HG03135 (cell line): Measurements from ENCODE around the gene DOCK8.
"Not testable (repeated sequence)": the region's sequence is repeated elsewhere in the genome, so short reads cannot be mapped to it uniquely, and the experiment has no call there.

Experiments used
- ATAC-seq: cut with Tn5 transposase; IDR thresholded peaks from one replicate; pipeline ENCODE4 v1.9.1; 2021; ENCODE audit warnings: mild to moderate bottlenecking, moderate library complexity; ENCODE audit not compliant: unreplicated experiment

The DOCK8 gene

DNA sequence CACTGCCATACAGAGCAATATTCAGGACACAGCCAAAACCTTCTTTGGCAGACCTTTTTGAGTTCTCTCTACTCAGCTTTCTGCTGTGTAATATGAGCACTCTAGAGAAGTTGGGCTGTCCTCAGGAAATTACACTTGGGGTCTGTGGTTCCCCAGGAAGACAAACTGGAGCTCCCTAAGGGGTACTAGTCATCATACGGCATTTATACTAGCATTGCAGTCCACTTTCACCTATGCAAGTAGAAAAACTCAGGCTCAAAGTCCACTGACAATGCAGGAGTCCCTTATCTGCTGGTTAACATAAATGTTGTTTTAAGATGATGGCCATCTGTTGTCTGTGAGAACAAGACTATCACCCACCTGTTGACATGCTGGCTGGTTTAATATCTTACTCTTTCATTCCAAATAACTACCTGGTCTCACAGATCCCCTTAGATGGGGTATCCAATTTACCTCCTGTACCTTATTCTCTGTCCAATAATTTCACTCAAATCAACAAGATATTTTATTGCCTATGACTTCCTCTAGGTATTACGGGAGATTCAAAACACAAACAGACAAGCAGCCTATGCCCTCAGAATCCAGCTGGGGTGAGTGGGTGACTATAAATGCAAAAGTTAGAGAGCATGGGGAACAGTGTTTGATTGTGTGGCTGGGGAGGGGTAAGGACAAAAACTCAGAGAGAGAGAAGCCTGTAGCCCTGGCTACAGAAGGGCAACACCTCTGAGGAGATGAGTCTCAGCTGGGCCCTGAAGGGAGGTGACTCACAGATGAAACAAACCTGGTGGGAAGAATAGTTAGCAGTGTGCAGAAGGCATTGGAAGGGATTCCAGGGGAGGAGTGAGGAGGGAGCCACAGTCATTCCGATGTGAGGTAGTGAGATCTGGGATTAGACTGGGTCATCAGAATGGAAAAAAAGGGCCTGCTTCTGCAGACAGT lies 10.2 kb downstream of the DOCK8 start:
- no peak for ATAC-seq

DNA sequence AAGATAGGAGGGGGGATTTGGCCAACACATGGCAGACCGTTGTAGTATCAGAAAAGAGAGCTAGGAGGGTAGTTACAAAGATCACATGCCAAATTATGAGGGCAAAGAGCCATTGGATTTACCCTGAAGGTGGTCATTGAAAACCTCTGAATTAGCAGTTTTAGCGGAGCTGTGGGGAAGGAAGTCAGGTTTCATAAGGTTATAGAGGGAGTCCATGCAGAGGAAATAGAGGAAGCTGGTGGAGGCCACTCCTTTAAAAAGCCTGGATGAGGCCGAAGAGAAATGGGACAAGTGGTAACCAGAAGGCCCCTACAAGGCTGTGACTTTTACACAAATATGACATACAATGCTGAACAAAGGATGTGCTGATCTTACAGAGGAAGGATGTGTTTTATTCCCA lies 13.2 kb downstream of the DOCK8 start:
- no peak for ATAC-seq

DNA sequence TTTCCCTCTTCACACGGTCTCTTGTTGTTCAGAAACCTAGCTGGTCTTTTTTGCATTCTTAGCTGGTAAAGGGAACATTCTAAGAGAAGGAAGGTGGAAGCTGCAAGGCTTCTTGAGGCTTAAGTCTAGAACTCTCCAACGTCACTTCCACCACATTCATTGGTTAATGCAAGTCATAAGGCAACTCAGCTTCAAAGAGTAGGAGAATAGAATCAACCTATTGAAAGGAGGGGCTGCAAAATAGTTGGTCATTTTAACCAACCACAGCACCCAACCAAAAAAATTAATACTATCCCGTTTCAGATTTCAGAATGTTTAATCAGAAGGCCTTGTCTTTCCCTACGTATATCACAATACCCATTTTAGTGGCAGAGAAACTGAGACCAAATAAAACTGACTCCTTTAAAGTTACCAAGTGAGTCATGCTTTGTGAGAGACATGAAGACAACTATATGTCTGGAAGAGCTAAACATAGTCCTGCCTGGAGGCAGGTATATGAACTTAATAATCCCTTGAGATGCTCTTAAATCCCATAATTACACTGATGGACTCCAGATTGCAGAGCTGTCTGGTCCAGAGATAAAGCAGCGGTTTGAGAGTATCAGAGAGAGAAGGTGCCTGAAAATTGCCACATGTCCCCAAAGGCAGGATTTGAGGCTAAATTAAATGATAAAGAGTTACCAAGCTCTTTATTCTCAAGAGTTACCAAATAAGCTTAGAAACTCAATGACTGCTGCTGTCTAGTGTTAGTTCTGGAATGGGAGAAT lies 14.4 kb downstream of the DOCK8 start:
- no peak for ATAC-seq

DNA sequence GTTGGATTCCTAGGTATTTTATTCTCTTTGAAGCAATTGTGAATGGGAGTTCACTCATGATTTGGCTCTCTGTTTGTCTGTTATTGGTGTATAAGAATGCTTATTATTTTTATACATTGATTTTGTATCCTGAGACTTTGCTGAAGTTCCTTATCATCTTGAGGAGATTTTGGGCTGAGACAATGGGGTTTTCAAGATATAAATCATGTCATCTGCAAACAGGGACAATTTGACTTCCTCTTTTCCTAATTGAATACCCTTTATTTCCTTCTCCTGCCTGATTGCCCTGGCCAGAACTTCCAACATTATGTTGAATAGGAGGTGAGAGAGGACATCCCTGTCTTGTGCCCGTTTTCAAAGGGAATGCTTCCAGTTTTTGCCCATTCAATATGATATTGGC lies 17.0 kb downstream of the DOCK8 start:
- not testable (repeated sequence) for ATAC-seq

DNA sequence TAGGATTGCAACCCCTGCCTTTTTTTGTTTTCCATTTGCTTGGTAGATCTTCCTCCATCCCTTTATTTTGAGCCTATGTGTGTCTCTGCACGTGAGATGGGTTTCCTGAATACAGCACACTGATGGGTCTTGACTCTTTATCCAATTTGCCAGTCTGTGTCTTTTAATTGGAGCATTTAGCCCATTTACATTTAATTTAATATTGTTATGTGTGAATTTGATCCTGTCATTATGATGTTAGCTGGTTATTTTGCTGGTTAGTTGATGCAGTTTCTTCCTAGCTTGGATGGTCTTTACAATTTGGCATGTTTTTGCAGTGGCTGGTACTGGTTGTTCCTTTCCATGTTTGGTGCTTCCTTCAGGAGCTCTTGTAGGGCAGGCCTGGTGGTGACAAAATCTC lies 19.0 kb downstream of the DOCK8 start:
- ATAC-seq = not testable (repeated sequence)

DNA sequence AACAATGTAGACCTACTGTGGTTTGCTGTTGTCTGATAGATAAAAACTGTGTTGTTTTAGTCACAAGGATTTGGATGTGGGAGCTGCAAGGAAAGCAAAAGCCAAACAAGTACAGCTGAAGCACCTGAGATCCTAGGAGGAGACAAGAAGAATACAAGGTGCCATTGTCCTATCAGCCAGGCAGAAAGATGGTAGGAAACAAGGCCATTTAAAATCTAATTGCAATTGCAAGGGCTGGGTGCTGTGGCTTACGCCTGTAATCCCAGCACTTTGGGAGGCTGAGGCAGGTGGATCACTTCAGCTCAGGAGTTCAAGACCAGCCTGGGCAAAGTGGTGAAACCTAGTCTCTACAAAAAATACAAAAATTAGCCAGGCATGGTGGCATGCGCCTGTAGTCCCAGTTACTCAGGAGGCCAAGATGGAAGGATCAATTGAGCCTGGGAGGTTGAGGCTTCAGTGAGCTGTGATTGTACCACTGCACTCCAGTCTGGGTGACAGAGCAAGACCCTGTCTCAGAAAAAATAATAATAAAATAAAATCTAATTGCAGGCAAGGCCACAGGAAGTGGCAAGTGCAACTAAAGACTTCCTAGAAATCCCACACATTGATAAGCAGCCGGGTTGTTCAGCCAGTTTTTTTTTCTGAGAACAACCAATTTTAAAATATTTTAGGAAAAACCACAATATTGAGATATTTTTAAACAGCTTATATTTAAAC lies 22.6 kb downstream of the DOCK8 start:
- no peak for ATAC-seq

DNA sequence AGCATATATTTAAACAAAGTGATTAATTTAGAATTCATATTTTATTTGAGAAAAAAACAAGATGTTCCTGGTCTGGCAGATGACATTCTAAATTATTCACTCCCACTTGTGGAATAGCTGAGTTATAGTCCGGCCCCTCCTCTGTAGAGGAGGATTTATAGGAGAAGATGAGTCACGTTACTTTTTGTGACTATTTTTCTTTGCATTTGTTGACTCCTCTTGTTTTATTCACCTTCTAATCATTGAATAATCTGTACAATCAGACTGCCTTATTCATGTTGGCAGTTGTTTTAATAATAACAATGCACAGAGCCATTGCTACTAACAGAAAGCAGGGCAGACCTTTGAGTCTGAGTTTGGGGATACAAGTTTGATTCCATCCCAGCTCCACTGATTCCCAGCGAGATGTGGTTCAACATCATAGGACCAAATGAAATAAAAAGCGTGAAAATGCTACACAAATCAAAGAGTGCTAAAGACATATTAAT lies 23.2 kb downstream of the DOCK8 start:
- ATAC-seq = no peak

DNA sequence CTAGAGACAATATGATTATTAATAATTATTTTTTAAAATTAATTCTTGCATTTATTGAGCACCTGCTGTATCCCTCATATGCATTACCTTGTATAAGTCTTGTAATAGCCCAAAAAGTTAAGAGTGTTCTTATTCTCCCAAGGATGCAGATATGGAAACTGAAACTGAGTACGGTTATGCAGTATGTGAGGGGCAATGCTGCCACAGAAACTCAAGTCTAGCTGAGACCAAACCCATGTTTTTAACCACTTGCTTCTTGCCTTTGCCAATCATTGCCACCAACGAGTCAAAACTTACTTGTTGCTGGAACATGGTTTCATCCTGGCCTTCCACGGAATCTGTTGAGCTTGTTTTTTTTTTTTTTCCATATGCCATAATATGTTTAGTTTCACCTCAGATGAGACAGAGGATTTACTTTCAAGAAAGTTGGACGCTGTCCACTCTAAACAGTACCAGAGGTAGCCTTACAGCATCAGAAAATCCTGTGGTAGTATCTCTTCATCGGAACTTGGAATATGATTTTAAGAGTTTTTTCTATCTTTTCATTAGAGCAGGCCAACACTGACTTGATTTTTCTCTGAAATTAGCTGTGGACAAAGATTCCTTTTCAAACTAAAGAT lies 27.9 kb downstream of the DOCK8 start:
- no peak for ATAC-seq

DNA sequence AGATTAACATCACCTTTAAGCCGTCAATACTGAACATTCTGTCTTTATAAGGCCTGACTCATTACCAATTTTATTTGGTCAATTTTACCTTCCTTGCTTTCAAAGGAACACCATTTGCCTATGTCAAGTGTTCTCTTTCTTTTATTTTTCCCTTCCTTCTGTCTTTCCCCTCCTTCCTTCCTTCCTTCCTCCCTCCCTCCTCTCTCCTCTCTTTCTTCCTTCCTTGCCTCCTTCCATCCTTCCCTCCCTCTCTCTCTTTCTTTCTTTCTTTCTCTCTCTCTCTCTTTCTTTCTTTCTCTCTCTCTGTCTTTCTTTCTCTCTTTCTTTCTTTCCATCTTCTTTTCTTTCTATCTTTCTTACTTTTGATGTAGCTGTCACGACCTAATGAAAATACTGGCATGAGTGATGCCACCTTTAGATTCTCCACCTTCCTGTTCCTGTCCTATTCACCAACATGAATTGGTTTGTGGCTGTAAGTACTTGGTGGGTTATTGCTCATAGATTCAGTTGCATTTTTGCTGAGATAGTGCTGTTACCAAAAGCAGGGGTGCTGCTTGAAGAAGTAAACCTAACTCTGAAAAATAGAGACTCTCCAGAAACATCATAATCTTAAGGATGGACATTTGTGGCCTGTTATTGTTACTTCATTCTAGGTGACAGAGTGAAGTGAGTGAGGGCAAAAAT lies 33.8 kb downstream of the DOCK8 start:
- ATAC-seq = no peak

DNA sequence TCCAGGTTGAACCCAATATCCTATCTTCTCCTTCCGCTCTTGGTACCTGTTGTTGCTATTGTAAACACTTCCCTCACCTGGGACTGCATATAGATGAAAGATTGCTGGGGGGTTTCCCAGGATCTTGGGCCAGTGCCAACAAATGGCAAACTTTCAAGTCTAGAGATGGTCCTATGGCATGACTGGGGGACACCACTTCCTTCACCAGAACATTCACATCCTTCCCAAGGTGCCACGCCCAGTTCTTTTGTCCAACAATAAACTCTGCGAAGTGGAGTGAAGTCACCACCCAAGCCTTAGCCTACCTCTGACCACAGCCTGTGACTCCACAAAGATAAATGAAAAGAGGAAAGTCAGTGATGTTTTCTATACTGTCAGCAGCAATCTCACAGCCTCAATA lies 34.4 kb downstream of the DOCK8 start:
- no peak for ATAC-seq

DNA sequence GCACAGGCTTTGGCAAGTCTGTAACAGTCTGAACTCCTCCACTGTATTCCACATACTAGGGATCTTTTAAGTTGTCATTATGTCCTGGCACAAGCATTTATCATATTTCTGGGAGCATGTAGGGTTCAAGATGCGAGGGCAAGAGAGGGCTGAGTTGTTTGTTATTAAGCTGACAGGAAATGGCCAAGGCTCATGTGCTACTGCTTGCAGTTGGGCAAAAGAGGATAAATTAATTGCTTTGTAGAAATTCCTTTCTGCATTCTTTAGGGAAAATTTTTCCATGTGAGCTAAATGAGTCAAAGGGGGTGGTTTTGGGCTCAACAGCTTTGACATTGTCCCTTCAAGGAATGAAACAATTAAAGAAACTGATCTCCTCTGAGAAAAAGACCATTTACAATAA lies 35.4 kb downstream of the DOCK8 start:
- no peak for ATAC-seq

DNA sequence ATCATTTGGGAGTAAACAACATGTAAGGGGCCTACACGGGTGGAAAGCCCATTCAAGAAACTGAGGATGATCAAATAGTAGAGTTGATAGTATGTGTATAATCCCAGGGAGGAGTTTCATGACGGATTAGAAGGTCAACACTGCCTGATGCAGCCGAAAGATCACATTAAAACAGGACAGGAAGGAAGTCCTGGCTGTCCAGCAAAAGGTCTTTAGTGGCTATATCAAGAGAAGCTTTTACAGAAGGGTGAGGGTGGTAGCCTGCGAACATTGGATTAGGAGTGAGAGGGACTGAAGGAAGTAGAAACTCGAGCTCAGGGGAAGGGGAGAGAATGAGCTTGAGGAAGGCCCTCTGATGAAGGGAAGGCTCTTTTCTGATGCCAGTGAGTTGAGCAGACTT lies 36.0 kb downstream of the DOCK8 start:
- no peak for ATAC-seq

DNA sequence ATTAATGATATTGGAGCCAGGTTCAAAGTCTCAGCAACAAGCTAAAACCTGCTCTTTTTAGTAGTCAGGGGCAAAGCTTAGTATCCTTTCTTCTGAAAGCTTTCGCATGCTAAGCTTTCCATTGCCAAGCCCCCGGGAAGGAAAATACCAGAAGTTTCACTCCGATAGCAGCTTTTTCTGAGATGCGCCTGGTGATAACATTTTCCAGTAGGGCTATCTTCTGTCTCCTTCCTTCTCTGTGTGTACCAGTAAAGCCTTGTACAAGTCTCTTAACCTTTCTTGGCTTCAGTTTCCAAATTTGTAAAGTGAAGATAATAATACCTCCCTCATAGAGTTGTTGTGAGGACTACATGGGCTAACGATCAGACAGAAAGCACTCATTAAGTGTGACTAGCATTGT lies 36.7 kb downstream of the DOCK8 start:
- ATAC-seq = no peak

DNA sequence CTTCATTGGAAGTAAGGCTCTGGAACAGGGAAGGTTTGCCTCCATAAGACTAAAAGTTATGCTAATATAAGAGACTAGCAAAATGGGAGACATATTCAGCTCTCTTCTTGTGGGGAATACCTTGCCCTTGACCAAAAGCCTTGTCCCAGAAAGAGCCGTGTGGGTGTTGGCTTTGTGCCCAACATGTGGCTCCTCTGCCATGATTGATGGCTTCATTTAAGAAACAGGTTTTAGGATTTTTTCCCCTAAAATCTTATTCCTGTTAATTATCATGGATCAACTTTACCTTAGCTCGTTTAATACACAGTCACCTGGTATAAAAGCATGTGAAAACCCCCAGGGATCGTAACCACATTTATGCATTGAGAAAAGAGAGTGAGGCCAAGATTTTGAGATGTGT lies 38.9 kb downstream of the DOCK8 start:
- no peak for ATAC-seq

DNA sequence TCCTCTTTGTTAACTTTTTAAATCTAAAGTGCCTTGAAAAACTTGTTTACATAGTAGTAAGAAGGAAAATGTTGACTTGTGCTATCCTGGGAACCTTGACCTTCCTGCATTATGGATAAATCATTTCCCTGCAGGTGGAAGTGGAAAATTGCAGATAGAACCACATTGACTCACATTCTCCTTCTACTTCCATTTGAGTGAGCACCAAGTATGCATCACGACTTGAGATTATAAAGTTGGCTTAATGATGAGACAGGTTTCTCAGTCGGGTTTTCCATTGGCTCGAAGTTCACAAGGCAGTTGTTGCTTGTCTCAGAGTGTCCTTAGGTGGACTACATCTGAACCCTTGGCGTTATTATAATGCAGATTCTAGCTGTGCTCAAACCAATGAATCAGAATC lies 39.9 kb downstream of the DOCK8 start:
- no peak for ATAC-seq

DNA sequence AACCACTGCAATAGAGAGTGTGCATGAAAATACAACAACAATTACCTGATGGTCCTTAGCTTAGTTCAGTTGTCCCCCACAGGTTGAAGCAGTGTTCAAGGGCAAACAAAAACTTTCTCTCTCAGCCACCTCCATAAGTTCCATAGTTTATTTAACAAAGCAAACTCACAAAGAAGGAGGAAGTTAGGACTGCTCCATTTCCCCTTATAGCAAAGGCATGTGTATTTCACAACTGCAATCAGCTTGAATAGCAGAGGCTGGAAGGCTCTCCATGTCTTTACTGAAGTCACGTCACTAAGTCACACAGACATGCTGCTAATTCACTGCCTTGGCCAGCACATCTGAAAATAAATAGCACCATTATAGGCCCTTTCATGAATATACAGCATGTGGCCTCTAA lies 43.3 kb downstream of the DOCK8 start:
- ATAC-seq = no peak

DNA sequence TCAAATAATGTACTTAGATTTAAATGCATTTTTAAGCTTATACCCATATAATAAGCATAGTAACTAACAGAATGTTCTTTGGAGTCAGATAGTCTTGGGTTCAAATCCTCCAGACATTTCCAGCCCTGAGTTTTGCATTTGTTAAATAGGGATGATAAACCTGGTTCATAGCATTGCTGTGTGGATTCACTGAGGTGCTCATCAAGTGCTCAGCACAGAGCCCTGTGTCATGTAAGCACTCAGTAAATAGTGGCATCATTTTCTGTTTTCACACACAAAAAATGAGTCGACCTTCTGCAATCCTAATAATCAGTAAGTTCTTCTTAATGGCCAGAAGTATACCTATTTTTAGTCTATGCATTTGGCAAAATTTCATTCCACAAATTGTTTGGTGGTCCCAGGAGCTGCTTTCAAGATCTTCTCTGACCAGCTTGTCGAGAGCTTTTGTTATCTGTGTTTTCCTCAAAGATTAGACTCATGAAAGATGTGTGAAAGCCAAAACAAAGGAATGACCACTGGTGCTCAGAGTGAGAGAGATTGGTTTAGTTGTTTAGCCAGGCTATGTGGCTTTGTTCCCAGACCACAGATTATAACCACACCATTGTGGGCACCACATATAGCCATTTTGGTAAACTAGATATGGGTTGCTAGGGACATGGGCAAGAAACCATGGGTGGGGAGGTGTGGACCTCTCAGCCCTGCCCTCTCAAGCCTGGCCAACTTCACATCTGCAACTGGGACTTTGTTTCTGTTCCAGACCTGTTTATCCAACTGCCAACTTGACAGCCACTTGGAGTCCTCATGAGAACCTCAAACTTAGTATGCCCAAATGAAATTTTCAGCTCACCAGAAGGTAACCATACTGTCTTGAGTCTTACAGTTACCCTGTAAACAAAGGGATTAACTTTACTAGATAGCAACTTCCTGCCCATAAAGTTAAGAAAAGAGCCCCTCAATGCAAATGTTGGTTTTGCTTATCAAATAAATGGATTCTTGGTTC lies 45.0 kb downstream of the DOCK8 start:
- no peak for ATAC-seq

DNA sequence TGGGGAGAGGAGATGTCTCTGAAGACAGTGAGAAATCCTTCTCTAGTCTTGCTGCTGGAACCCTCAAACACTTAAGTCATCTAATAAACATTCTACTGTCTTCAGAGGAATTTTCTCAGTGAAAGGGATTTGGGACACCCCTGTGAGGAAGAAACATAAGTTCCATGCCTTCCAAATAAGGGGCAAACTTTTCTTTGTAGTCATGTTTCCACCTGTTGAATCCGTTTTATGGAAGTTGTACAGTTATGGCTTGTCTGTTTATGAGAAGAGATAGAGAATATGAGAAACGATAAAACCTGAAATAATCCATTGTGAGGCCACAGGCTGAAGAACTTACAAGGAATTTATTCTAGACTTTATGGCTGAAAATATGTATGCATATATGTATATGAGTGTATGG lies 49.6 kb downstream of the DOCK8 start:
- ATAC-seq = no peak

DNA sequence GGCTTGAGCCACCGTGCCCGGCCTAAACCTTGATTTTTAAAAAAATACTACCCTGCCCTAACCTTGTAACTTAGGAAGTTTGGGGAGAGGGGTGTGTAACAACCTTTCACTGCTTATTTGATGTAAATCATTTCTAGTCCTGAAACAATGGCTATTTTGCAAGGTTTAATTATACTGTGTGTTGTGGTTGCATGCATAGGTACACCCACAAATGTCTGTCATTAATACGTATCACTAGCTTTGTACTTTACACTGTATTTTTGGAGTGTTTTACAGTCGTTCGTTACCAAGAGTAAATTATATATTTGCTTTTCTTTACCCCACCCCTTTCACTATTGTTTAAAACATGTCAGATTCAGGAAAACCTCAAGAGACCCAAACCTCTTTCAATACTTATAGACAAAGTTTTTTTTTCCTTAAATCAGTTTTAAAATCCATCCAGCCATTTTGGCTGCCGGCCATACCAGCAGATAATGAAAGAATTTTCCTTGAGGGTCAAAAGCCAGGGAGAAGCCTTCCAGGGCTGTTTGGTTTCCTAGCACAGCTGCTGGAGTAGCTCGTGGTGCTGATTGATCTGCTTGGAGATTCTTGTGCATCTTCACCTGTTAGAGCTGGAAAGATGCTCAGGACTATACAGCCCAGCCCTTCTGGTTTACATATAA lies 50.7 kb downstream of the DOCK8 start:
- no peak for ATAC-seq
